ENCODE measurements around the gene IRF3.
"Not testable (repeated sequence)": the region's sequence is repeated elsewhere in the genome, so short reads cannot be mapped to it uniquely, and the experiment has no call there.

The IRF3 gene

GRCh38 chr19:49645592-49645991 lies 20.1 kb downstream of the IRF3 start:
- DNase-seq (ENCODE audit: low spot score): no peak

GRCh38 chr19:49643466-49643865 lies 22.2 kb downstream of the IRF3 start:
- DNase-seq (ENCODE audit: low spot score): no peak

GRCh38 chr19:49642492-49643035 lies 23.1 kb downstream of the IRF3 start:
- no peak for DNase-seq (ENCODE audit: low spot score)

GRCh38 chr19:49641688-49642491 lies 23.8 kb downstream of the IRF3 start, which contains the start of gene SCAF1:
Gene SCAF1 (plus strand): TSS chr19:49642209. CDS start chr19:49645027, 2,818 bp downstream.
- peak; percentile 99 for DNase-seq (ENCODE audit: low spot score)

DNA sequence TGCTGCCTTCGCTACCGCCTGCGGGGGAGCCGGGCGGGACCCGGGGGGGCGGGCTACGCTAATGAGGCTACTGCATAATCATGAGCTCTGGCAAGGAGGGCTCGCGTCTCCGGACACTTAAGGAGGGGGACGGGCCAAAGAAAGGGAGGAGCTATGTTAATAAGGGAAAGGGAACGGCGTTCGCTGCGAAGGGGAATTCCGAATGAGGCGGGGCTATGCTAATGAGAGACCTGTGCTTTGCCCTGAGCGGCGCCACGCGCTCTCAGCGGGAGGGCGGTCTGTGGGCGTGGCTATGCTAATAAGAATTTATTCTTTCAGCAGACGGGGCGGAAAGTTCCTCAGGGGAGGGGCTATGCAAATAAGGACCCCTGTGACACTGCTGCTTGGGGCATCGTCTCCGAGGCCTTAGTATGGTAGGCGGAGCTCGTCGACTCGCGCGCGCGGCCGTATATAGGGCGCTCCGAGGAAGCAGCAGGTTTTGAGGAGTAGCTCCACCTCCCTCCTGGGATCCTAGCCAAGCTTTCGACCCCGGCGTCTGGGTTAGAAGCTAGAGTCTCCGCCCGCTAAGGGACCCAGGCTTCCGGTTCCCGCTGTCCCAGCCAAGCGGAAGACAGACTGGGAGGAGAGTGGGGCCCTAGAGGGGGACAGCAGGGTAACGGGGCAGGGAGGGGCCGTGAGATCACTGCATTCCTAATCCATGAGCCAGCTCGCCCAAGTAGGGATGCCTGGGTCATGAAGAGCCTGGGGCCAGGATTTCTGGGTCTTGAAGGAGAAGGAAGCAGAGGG lies 25.4 kb downstream of the IRF3 start, which contains the start of gene RRAS:
Gene RRAS, minus strand, starts transcription at position 31 of the 786 bp plus-strand sequence. CDS start 45 bp downstream, outside the sequence.
- peak; percentile 99 for DNase-seq (ENCODE audit: low spot score)

- no peak for DNase-seq (ENCODE audit: low spot score)
Observed at GRCh38 chr19:49639401-49640112, 26.1 kb downstream of the IRF3 start.

DNA sequence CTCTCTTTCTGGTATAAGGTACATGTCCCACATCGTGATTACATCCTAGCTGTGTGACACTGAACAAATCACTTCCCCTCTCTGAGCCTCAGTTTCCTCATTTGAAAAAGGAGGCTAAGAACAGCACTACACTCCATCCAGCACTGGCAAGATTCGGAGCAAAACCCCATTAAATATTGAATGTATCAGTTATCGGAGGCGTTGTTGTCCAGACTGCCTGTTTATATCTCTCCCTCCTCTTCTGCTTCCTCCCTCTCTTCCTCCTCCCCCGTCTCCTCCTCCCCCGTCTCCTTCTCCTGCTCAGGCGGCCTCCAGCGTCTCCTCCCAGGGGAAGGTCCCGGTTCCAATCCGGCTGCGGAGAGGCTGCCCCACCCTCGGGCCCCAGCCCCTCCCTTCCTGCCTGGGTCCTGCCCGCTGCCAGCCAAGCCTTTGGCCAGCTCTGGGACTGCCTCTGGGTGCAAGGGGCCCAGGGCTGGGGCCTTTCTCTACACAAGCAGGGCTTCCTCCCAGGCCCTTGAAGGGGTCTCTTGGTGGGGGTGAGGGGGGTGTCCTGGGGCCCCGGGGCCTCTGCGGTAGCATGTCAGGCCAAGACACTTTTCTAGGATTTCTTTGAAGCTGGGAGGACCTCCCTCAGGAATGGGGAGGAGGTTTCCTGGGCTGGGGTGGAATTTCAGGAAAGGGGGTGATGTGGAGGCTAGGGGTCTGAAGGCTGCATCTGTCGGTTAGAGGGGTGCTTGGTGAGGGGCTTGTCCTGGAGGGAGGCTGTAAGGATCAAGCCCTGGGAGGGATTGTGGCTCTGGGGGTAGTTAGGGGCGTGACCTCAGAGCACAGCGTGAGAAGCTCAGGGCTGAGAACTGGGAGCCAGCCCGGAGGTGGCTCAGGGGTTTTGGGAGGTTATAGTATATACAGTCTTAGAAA lies 27.6 kb downstream of the IRF3 start:
- DNase-seq (ENCODE audit: low spot score): no peak

- no peak for DNase-seq (ENCODE audit: low spot score)
Observed at GRCh38 chr19:49636233-49636932, 29.3 kb downstream of the IRF3 start.

DNA sequence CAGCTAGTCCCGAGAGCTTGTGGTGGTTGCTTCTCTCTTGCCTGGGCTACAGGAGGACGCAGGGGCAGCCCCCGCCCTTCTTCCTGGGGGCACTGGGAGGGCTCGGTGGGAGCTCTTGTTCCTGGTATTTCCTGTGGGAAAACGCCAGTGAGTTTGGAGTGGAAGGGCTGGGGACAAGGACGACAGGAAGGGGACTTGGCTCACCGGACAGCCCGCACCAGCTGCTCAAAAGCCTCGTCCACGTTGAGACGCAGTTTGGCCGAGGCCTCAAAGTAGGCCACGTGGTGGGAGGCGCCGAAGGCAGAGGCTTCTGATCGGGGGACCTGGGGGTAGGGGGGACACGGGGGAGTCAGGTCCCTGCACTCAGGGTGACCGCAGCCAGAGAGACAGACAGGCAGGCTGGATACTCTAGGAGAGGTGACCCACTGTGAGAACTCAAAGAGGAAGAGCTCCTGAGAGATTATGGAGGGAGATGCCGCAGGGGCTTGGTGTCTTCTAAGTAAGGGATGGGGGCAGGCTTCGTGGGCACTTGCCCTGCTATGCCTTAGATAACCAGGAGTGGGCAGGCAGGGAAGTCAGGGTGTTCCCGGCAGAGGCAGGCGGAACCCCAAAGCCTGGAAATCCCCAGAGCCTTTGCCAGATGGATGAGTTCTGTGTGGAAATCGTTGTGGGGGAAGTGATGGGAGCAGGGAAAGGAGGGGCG lies 30.0 kb downstream of the IRF3 start:
- DNase-seq (ENCODE audit: low spot score): no peak

GRCh38 chr19:49633273-49633672 lies 32.4 kb downstream of the IRF3 start:
- not testable (repeated sequence) for DNase-seq (ENCODE audit: low spot score)

DNA sequence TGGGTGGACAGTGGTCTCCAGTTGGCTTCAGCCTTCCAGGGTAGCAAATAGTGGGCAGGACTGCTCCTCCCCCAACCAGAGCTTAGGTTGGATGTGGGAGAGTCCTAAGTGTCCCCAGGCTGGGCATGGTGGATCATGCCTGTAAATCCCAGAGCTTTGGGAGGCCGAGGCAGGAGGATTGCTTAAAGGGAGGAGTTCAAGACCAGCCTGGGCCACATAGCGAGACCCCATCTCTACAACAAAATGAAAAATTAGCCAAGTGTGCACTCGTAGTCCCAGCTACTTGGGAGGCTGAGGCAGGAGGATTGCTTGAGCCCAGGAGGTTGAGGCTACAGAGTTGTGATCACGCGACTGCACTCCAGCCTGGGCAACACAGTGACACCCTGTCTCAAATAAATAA lies 33.1 kb downstream of the IRF3 start:
- no peak for DNase-seq (ENCODE audit: low spot score)

GRCh38 chr19:49631610-49632192 lies 34.0 kb downstream of the IRF3 start:
- no peak for DNase-seq (ENCODE audit: low spot score)

- DNase-seq (ENCODE audit: low spot score): no peak
Observed at GRCh38 chr19:49631014-49631588, 34.6 kb downstream of the IRF3 start.

GRCh38 chr19:49629659-49630058 lies 36.0 kb downstream of the IRF3 start:
- DNase-seq (ENCODE audit: low spot score): no peak

- no peak for DNase-seq (ENCODE audit: low spot score)
Observed at GRCh38 chr19:49626226-49626625, 39.4 kb downstream of the IRF3 start.

DNA sequence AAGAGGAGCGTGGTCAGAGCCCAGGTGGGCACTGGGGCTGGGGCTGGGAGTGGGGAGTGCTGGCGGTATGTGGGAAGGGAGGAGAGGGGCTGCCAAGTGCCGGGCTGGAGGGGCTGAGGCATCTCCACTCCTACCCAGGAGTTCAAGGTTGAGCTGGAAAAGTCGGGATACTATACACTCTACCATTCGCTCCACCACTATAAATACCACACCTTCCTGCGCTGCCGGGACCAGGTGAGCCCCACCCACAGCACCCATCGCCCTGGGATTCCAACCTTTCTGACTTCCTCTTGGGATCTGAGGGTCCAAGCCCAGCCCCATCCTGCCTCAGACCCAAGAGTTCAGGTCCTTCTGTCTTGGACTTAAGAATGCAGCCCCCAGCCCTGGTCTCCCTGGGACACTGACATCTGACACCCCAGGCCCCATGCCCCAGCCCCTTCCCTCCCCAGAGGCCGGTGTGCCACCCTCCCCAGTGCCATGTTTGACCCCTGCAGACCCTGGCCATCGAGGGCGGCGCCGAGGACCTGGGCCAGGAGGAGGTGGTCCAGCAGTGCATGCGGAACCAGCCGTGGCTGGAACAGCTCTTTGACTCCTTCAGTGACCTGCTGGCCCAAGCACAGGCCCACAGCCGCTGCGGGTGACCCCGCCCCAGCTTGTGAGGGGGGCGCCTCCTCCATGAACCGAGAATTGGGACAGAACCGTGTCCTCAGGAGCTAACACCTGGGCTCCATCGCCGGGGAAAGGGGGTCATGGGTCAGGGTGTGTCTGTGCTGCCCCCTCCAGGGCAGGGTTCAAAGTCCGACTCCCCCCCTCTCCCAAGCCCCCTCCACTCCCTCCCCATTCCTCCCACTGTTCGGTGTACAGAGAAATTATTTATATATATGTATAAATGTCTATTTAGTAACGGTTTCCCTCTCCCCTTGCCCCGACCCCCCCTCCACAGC lies 40.4 kb downstream of the IRF3 start:
- DNase-seq (ENCODE audit: low spot score): no peak

DNA sequence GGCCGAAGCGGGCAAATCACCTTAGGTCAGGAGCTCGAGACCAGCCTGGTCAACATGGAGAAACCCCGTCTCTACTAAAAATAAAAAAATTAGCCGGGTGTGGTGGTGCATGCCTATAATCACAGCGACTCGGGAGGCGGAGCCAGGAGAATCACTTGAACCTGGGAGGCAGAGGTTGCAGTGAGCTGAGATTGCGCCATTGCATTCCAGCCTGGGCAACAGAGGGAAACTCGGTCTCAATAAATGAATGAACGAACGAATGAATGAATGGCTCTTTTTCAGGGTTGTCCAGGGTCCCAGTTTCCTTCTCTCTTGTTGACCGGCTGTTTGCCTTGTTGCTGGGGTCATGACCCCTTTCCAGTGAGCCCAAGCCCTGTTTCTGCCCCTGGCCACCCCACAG lies 47.8 kb downstream of the IRF3 start:
- DNase-seq (ENCODE audit: low spot score): not testable (repeated sequence)

- no peak for DNase-seq (ENCODE audit: low spot score)
Observed at GRCh38 chr19:49616945-49617344, 48.7 kb downstream of the IRF3 start.

Measured in putamen (tissue), 1 donor.